Measurements from ENCODE around the gene TIGAR. TPM values are rescaled to one million over a fixed set of nuclear protein-coding genes. Genes with fewer than 3 reads are reported as not detected.

Gene TIGAR
- total RNA-seq, 1 donor from 2014 or later, result 20.7 TPM

DNA sequence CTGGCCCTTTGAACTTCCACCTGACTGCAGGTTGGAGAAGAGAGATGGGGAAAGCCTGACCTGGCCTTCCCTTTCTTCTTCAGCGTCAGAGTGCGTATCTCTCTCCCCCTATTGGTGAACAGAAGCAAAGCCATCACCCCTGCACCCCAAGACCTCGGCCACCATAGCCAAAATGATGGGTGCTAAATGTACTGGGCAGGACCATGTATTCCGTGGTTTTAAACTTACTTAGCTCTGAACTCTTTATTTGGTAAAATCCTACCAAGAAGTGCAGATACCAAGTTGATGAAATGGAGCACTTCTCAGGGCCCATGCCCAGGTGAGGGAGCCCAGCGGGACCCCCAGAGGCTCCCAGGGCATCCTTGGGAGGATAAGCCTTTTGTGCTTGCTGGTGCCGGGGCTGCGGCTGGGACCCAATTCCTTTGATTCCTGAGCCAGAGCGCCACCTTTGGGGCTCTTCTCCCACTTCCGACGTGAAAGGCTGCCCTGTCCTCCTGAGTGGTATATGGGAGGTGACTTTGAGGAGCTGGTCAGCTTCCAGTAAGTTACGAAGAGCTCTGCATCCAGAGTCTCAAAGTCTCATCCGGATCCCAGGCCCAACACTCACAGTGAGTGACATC is 38.0 kb upstream of the TIGAR start:
- H3K4me1 Mint-ChIP-seq (ENCODE audit: low read depth, unreplicated experiment), result peaks cover 30% of the 10 kb centered on the region
- no peak overlapping the region for H3K27ac Mint-ChIP-seq (ENCODE audit: unreplicated experiment)
- H3K9me3 Mint-ChIP-seq (ENCODE audit: unreplicated experiment), result peaks cover 9% of the 10 kb centered on the region
- DNase-seq, result no peak
- no peaks in the 10 kb centered on the region for H3K36me3 Mint-ChIP-seq (ENCODE audit: unreplicated experiment)
- no peak overlapping the region for H3K4me3 Mint-ChIP-seq (ENCODE audit: unreplicated experiment)
- H3K27me3 Mint-ChIP-seq (ENCODE audit: unreplicated experiment), result peaks cover 4% of the 10 kb centered on the region
- TF ChIP-seq, protein P1, sequence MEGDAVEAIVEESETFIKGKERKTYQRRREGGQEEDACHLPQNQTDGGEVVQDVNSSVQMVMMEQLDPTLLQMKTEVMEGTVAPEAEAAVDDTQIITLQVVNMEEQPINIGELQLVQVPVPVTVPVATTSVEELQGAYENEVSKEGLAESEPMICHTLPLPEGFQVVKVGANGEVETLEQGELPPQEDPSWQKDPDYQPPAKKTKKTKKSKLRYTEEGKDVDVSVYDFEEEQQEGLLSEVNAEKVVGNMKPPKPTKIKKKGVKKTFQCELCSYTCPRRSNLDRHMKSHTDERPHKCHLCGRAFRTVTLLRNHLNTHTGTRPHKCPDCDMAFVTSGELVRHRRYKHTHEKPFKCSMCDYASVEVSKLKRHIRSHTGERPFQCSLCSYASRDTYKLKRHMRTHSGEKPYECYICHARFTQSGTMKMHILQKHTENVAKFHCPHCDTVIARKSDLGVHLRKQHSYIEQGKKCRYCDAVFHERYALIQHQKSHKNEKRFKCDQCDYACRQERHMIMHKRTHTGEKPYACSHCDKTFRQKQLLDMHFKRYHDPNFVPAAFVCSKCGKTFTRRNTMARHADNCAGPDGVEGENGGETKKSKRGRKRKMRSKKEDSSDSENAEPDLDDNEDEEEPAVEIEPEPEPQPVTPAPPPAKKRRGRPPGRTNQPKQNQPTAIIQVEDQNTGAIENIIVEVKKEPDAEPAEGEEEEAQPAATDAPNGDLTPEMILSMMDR (IDR thresholded peaks at IDR 0.05; ENCODE audit: partially characterized antibody, unreplicated experiment), result no peak

DNA sequence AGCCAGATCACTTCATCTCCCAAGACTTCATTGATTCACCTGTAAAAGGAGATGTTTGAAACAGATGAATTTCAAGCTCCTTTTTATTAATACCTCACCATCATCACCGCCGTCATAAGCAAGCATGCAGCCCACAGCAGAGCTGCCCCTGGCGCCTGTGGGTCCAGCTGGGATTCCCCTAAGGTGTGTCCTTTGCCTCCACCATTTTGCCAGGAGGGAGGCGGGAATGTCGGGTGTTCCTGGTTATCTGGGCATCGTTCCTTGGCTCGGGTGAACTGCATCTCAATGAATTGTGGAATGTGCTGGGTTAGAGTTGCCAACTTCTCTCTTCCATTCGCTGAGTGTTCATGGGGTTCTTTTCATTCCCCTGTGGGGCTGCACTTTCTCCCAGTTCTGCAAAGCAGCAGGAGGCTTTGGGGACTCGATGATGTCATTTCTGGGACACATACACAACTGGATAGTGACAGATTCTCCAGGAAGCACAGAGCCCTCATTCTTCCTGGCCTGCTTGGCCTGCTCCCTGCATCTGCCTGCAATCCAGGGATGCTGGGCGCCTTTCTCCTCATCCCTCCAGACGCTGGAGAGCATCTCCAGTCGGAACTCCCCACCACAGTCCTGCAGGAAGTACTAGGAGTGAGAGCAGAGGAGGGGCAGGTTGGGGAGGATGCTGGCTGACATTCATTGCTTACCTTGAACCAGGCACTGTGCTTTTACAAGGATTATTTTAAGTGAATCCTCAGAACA is 37.3 kb upstream of the TIGAR start:
- no peaks in the 10 kb centered on the region for H3K36me3 Mint-ChIP-seq (ENCODE audit: unreplicated experiment)
- H3K27me3 Mint-ChIP-seq (ENCODE audit: unreplicated experiment), result peaks cover 4% of the 10 kb centered on the region
- TF ChIP-seq, protein P1 (IDR thresholded peaks at IDR 0.05; ENCODE audit: partially characterized antibody, unreplicated experiment), result no peak
- peaks cover 24% of the 10 kb centered on the region for H3K4me1 Mint-ChIP-seq (ENCODE audit: low read depth, unreplicated experiment)
- H3K9me3 Mint-ChIP-seq (ENCODE audit: unreplicated experiment), result peaks cover 9% of the 10 kb centered on the region
- no peak overlapping the region for H3K27ac Mint-ChIP-seq (ENCODE audit: unreplicated experiment)
- no peak for DNase-seq
- no peak overlapping the region for H3K4me3 Mint-ChIP-seq (ENCODE audit: unreplicated experiment)

DNA sequence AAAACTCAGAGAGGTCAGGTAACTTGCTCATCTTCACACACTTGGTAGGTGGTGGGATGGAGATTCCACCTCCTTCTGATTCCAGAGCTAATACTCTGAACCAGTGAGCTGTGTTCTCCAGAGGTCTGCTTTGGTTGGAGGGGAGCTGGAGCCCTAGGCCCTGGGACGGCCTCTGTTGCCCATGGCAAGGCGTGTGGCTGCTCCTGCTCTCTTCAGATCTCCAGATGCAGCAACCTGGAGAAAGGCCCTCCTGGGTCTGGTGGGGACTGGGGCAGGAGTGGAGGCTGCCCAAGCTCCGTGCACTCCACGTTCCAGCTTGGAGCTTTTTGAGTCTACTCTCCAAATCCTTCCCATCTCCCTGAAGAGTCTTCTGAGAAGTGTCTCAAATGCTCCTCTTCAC is 36.7 kb upstream of the TIGAR start:
- H3K27me3 Mint-ChIP-seq (ENCODE audit: unreplicated experiment), result peaks cover 2% of the 10 kb centered on the region
- no peak for DNase-seq
- no peaks in the 10 kb centered on the region for H3K36me3 Mint-ChIP-seq (ENCODE audit: unreplicated experiment)
- TF ChIP-seq, protein P1 (IDR thresholded peaks at IDR 0.05; ENCODE audit: partially characterized antibody, unreplicated experiment), result no peak
- H3K4me1 Mint-ChIP-seq (ENCODE audit: low read depth, unreplicated experiment), result peaks cover 19% of the 10 kb centered on the region
- no peak overlapping the region for H3K27ac Mint-ChIP-seq (ENCODE audit: unreplicated experiment)
- H3K4me3 Mint-ChIP-seq (ENCODE audit: unreplicated experiment), result no peak overlapping the region
- H3K9me3 Mint-ChIP-seq (ENCODE audit: unreplicated experiment), result peaks cover 9% of the 10 kb centered on the region

DNA sequence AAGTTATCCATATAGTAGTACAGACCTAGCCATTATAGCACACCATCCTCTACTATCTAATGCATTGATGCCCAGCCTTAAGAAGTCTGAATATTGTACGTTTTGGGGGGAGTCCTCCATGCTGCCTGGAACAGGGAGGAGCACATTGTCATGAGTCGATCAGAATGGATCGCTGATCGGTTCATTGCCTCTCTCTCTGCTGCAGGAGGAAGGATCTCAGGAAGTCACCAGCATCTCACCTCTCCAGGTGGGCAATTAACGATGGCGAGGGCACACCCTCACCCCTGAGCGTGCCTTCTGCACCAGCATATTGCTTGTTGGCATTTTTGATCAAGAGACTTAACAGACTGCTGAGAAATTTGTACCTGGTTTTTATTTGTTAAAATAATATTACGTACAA is 35.9 kb upstream of the TIGAR start:
- peaks cover 2% of the 10 kb centered on the region for H3K27me3 Mint-ChIP-seq (ENCODE audit: unreplicated experiment)
- TF ChIP-seq, protein P1 (IDR thresholded peaks at IDR 0.05; ENCODE audit: partially characterized antibody, unreplicated experiment), result no peak
- DNase-seq, result no peak
- no peak overlapping the region for H3K27ac Mint-ChIP-seq (ENCODE audit: unreplicated experiment)
- H3K4me1 Mint-ChIP-seq (ENCODE audit: low read depth, unreplicated experiment), result peaks cover 19% of the 10 kb centered on the region
- peaks cover 9% of the 10 kb centered on the region for H3K9me3 Mint-ChIP-seq (ENCODE audit: unreplicated experiment)
- H3K4me3 Mint-ChIP-seq (ENCODE audit: unreplicated experiment), result no peak overlapping the region
- H3K36me3 Mint-ChIP-seq (ENCODE audit: unreplicated experiment), result no peaks in the 10 kb centered on the region

DNA sequence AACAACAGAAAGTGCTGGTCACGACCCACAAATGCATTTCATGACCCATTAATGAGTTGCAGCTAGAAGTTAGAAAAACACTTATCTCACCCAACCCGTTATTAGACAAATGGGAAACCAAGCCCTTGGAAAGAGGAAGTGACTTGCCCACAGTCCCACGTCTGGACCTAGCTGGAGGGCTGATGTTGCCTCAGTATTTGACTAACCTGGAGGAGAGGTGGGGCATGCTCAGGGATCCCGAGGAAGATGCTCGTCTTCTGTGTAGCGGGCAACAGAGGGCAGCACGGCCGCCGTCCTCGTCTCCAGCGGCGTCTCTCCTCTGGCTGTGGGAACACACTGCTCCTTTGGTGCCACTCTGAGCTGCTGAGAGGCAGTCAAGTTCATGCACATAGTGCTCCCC is 34.8 kb upstream of the TIGAR start:
- peaks cover 14% of the 10 kb centered on the region for H3K4me1 Mint-ChIP-seq (ENCODE audit: low read depth, unreplicated experiment)
- peaks cover 4% of the 10 kb centered on the region for H3K27me3 Mint-ChIP-seq (ENCODE audit: unreplicated experiment)
- peaks cover 10% of the 10 kb centered on the region for H3K9me3 Mint-ChIP-seq (ENCODE audit: unreplicated experiment)
- TF ChIP-seq, protein P1 (IDR thresholded peaks at IDR 0.05; ENCODE audit: partially characterized antibody, unreplicated experiment), result no peak
- no peak overlapping the region for H3K27ac Mint-ChIP-seq (ENCODE audit: unreplicated experiment)
- H3K36me3 Mint-ChIP-seq (ENCODE audit: unreplicated experiment), result no peaks in the 10 kb centered on the region
- DNase-seq, result no peak
- no peak overlapping the region for H3K4me3 Mint-ChIP-seq (ENCODE audit: unreplicated experiment)
